HTERT RPE-1 (cell line): ENCODE results near the gene ANP32E.
"Not testable (repeated sequence)": the region's sequence is repeated elsewhere in the genome, so short reads cannot be mapped to it uniquely, and the experiment has no call there.

Experiments used
- in situ Hi-C: fragments of 300-500 bp; cut with MboI; formaldehyde crosslinking; loops from 4 replicates; pipeline ENCODE4 v1.14.3; 2020; ENCODE audit warnings: low sequenced_read_pairs

Gene ANP32E

DNA sequence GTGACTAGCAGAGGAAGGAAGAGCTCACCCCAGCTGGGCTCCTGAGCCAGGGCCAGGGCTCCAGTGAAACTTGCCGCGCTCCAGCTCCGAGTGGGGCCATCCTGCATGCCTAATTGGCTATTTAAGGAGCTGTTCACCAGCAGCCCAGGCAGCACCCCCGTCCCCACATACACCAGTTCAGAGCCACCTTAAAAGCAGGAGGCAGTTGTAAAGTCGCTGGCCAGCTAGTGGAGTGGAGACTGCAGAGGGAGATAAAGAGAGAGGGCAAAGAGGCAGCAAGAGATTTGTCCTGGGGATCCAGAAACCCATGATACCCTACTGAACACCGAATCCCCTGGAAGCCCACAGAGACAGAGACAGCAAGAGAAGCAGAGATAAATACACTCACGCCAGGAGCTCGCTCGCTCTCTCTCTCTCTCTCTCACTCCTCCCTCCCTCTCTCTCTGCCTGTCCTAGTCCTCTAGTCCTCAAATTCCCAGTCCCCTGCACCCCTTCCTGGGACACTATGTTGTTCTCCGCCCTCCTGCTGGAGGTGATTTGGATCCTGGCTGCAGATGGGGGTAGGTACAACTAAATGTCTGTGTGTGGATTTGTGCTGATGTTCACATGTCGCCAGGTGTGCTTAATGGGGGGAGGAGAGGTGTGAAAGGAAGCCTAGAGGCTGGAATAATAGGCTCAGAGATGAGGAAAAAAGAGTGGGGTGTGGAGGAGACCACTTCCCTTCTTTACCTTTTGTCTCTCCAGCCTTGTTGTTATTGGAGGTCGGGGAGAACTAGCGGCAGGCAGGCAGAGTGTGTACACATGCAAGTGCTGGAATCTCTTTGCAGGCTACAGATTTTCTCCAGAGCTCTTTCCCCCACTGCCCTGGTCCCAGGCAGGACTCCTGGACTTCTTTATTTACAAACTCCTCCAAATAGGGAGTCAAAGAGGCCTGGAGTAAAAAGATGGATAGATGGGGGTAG lies 22.0 kb upstream of the ANP32E start, which contains the start of gene CA14:
Gene CA14 (plus strand): TSS at position 151 of the 962 bp plus-strand sequence. CDS start 355 bp downstream, at position 506.
- in situ Hi-C loops, result no loop called here

- in situ Hi-C loops, result no loop called here
These were observed 20.8 kb upstream of the ANP32E start for GRCh38 chr1:150256554-150257341.

DNA sequence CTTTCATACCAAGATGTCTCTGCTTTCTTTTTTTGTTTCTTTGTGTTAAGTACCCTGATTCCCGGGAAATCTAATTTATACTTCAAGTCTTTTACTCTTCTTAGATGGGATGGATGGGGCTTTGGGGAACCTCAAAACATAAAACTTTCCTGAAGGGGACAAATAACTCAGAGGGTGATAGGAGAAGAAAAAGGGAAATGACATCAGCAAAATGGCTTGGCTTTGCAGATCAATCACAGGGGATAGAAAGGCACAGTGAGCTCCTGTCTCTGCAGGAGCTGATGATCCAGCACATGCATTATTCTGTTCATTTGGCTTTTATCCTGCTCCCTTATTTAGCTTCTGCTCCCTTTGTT lies 20.3 kb upstream of the ANP32E start:
- in situ Hi-C loops, result no loop called here

DNA sequence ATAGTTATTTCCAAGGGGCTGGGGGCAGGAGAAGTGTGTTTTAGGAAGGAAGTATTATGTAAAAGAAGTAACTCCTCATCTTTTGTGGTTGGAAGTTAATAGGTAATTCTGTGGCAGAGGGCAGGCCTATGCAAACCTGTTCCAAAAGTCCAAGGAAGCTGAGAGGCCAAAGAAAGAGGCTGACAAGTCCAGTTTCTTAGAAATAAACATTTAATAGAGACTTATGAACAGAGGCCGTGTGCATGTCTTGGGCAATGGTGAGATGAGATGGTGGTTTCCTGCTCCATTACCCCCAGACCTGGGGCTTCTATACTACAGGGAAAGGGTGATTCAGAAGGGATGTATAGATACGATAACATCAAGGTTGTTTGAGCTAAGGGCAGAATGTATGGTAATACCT lies 14.0 kb upstream of the ANP32E start:
- in situ Hi-C loops, result no loop called here

- in situ Hi-C loops, result no loop called here
These were observed 7.1 kb upstream of the ANP32E start for GRCh38 chr1:150243003-150243402.

- in situ Hi-C loops, result no loop called here
These were observed 1.8 kb upstream of the ANP32E start for GRCh38 chr1:150237746-150238145.

DNA sequence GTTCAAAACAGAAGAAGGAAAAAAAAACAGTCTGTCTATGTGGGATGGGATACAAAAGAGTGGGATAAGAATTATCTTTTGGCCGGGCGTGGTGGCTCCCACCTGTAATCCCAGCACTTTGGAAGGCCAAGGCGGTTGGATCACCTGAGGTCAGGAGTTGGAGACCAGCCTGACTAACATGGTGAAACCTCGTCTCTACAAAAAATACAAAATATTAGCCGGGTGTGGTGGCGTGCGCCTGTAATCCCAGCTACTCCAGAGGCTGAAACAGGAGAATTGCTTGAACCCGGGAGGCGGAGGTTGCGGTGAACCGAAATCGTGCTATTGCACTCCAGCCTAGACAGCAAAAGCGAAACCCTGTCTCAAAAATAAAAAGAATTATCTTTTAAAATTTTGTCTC lies 1.3 kb upstream of the ANP32E start:
- in situ Hi-C loops, result not testable (repeated sequence)

DNA sequence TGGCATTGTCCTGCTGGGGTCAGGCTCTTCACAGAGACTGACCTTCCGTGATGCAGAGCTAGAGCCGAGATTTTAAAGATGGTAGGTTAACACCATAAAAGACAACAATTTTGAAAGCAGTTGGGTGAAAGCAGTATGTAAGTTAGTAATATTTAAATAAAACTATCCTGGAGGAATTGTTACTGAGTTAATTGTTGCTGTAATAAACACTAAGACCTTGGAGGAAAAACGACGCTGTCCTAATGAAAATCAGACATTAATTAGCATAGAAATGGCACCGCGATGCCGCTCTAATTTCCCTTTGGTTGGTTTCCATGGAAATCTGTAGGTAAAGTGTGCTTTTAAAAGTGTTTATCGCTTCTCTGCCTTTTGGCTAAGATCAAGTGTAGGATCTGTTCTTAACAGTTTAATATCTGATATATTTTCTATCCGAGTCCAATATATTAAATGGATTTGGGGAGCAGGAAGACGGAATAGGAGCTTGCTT lies 745 bp upstream of the ANP32E start:
- in situ Hi-C loops, result no loop called here

DNA sequence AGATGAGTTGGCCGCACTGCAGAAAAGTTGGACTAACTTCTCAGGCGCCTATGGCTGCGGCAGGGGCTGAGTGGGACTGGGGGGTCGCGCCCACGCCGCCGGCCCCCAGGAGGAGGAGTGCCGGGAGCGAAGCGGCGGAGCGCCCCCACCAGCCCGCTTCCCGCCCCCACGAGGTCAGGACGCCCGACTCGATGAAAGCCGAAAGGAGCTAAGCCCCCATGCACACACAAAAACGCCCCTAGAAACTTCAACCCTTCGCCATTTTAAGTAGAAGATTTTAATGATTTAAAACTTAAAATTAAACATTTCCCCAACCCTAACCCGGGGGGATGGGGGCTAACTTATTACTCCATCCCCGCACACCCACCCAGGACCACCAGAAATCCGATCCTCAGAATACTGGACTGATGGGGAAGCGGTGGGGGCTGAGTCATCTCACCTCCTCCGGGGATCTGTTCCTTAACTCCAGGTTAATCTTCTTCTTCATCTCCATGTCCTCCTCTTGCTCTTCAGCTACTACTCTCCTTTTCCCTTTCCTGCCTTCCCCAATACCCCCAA lies 539 bp downstream of the ANP32E start:
- in situ Hi-C loops, result no loop called here

- in situ Hi-C loops, result no loop called here
These were observed 1.2 kb downstream of the ANP32E start for GRCh38 chr1:150234566-150235293.

GRCh38 chr1:150234309-150234565 lies 1.7 kb downstream of the ANP32E start:
- in situ Hi-C loops, result no loop called here

DNA sequence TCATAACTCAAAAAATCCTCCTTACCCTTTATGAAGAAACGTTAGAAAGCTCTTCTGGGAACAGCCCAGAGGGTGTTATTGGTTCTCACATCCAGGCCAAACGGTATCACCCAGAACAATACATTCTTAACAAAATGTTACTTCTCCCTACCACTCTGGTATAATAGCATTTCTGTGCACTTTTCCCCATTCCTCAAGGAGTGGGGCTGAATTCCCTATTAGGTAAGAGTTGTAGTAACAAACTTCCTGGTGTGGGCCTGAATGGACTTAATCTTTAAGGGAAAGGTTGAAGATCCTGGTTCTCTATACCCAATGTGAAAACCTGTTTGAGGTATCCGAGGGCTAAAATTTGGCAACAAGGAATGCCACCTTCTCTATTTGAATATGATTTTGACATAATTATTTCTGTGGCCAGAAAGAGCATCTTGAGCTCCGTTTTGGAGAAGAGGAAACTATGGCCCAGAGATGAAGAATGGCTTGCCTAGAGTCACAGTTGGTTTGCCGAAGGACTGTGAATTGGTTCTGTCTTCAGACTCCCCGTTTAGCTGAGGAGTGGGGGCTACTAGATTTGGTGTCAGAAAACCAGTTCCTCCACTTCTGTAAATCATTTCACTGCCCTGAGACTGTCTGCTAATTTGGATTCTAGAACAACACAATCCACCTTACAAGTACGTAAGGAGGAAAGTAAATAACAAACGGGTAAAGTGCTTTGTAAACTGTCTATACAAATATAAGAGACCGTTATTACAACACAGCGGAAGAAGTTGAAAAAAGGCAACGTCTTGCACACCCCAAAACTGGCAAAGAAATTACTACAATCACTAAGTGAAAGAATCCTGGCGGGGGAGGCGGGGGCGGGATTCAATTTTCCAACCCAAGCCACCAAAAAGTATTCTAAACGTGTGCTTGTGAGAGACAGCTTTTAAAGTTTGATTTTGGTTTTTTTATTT lies 2.3 kb downstream of the ANP32E start:
- in situ Hi-C loops, result no loop called here

- in situ Hi-C loops, result not testable (repeated sequence)
These were observed 3.0 kb downstream of the ANP32E start for GRCh38 chr1:150232921-150233320.

- in situ Hi-C loops, result not testable (repeated sequence)
These were observed 7.7 kb downstream of the ANP32E start for GRCh38 chr1:150228246-150228645.

GRCh38 chr1:150227228-150227627 lies 8.7 kb downstream of the ANP32E start:
- in situ Hi-C loops, result no loop called here

GRCh38 chr1:150226486-150226885 lies 9.4 kb downstream of the ANP32E start:
- in situ Hi-C loops, result no loop called here

DNA sequence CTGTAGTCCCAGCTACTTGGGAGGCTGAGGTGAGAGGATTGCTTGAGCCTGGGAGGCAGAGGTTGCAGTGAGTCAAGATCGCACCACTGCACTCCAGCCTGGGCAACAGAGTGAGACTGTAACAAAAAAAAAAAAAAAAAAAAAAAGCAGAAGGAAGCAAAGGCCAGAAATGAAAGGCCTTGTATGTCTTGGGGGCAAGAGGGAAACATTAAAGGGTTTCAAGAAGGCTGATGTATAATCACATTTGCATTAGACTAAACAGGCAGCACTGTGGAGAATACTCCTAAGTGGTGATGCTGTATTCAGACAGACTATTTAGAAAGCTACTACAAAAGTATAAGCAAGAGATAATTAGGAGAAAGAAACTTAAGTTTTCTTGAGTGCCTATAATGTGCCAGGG lies 10.4 kb downstream of the ANP32E start:
- in situ Hi-C loops, result no loop called here

DNA sequence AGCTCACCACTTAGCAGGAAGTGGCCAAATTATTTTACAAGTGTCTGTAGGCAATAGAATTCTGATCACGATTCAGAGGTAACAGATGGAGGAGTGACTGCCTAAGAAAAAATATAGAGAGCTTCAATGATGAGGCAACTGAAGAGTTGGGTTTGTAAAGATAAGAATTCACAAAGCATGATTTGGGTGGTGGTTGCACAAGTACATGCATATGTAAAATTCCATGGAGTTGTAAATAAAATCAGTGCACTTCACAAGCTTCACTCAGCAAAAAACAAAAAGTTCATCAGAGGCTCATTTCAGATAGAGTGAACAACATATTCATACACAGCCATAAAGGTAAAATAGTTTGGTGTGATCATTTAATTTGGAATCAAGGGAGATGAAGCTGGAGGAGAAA lies 10.9 kb downstream of the ANP32E start:
- in situ Hi-C loops, result no loop called here

DNA sequence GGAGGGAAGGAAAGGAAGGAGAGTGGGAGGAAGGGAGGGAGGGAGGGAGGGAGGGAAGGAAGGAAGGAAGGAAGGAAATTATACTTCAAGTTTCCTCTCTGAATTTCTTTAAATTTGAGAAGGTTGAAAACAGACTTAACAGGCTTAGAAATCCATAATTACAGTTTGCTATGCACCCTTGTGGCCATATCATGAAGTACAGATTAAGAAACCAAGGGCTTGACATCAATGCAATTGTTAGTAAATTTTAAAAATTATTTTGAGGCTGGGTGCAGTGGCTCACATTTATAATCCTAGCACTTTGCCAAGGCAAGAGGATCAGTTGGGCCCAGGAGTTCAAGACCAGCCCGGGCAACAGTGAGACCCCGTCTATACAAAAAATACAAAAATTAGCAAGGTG lies 14.4 kb downstream of the ANP32E start:
- in situ Hi-C loops, result no loop called here

DNA sequence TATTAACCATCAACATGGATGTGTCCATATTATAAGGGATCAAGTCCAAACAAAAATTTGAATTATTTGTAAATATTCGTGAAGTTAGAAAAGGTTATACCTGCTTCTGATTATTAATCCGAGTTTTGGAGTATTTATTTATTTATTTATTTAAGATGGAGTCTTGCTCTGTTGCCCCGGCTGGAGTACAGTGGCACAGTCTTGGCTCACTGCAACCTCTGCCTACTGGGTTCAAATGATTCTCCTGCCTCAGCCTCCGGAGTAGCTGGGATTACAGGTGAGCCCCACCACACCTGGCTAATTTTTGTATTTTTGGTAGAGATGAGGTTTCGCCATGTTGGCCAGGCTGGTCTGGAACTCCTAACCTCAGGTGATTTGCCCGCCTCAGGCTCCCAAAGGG lies 20.1 kb downstream of the ANP32E start:
- in situ Hi-C loops, result not testable (repeated sequence)
